Stimulated activated naive CD4-positive, alpha-beta T cell (primary cell): ENCODE results near the gene SIM2.

ENCODE experiments used
- DNase-seq, 6 experiments: peaks; one replicate each; lab custom pipeline; 2025; lab: John Stamatoyannopoulos, UW

Gene SIM2

GRCh38 chr21:36688324-36688723, 10.6 kb upstream of the SIM2 start:
- no peak for DNase-seq

- no peak for DNase-seq
These were observed 9.6 kb upstream of the SIM2 start for GRCh38 chr21:36689324-36689723.

GRCh38 chr21:36690628-36691554, 8.0 kb upstream of the SIM2 start:
- DNase-seq: no peak

- no peak for DNase-seq
These were observed 7.3 kb upstream of the SIM2 start for GRCh38 chr21:36691555-36692041.

GRCh38 chr21:36692114-36692834, 6.6 kb upstream of the SIM2 start:
- no peak for DNase-seq

- no peak for DNase-seq
These were observed 6.0 kb upstream of the SIM2 start for GRCh38 chr21:36692835-36693488.

- no peak for DNase-seq
These were observed 5.4 kb upstream of the SIM2 start for GRCh38 chr21:36693489-36694030.

GRCh38 chr21:36694031-36694515, 4.8 kb upstream of the SIM2 start:
- peak in 1 of 6 experiments; percentile 2 for DNase-seq

GRCh38 chr21:36694593-36695282, 4.2 kb upstream of the SIM2 start:
- DNase-seq: no peak

- no peak for DNase-seq
These were observed 3.7 kb upstream of the SIM2 start for GRCh38 chr21:36695283-36695634.

GRCh38 chr21:36695671-36696389, 3.1 kb upstream of the SIM2 start:
- no peak for DNase-seq

GRCh38 chr21:36696390-36697059, 2.4 kb upstream of the SIM2 start:
- no peak for DNase-seq

GRCh38 chr21:36697060-36697850, 1.7 kb upstream of the SIM2 start:
- DNase-seq: no peak

GRCh38 chr21:36697851-36698384, 997 bp upstream of the SIM2 start:
- DNase-seq: no peak

- no peak for DNase-seq
These were observed 432 bp upstream of the SIM2 start for GRCh38 chr21:36698385-36698980.

- DNase-seq: no peak
These were observed 805 bp downstream of the SIM2 start for GRCh38 chr21:36699546-36700294.

- peak in 1 of 6 experiments; percentile 22 for DNase-seq
These were observed 1.5 kb downstream of the SIM2 start for GRCh38 chr21:36700295-36700970.
